ENCODE measurements around the gene CPEB3. TPM values are rescaled to one million over a fixed set of nuclear protein-coding genes. Genes with fewer than 3 reads are reported as not detected.
A peak's percentile ranks its signal among the peaks of the same experiment; 100 is the strongest.
"Not testable (repeated sequence)": the region's sequence is repeated elsewhere in the genome, so short reads cannot be mapped to it uniquely, and the experiment has no call there.

Gene CPEB3
- 0.40 and 0.45 TPM in 2 replicates for total RNA-seq (2014; rRNA removed)
- 0.12 TPM for polyA plus RNA-seq (2012)

DNA sequence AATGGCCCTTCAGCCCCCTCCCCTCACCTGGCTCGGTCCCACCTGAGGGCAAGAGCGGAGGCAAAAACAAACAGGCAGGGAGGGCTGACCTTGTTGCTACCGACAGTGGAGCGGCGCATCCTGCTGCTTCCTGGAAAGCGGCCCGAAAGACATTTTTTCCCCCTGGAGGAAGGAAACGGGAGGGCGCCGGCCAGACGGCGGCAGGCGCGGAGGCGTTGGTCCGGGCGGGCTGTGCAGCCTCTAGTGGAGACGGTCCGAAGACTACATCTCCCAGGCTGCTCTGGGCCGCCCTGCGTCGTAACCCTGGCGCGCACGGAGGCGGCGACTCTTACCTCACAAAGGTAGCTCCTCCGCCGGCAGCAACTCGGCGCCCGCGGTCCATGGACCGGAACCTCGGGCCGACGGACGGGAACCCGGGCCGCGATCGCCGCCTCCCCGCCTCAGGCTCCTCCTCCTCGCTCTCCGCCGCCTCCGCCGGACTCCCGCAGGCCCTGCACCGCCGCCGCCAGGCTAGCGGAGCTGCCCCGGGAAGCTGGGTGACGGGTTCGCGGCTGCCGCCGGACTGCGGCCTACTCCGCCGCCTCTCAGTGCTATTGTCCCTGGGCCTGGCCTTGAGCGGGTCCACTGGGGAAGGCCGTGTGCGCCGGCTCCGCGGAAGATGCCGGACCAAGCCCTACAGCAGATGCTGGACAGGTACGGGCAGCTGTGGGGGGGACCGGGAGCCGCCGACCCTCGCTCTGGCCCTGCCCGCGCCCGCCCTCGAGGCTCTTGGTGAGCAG is at the start of gene CPEB3, which contains the start of gene MARCHF5:
CPEB3 (minus strand) TSS at position 242 of the 779 bp plus-strand sequence. CDS start 50,728 bp downstream, outside the sequence.
MARCHF5 (plus strand) TSS at position 331 of the 779 bp plus-strand sequence; CDS start at position 659, 328 bp downstream.
- DNase-seq (ENCODE audit: low read depth): peak; percentile 93

DNA sequence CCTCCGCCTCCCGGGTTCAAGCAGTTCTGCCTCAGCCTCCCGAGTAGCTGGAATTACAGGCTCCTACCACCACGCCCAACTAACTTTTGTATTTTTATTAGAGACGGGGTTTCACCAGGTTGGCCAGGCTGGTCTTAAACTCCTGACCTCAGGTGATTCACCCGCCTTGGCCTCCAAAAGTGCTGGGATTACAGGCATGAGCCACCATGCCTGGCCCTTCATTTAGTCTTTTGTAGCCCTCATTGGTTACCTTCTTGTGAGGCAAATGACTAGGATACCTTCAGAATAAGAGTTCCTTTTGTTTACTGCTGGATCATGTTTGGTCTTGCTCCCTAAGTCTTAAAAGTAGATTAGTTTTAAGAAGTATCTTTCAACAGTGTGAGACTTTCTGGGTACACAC is 39.0 kb upstream of the CPEB3 start:
- not testable (repeated sequence) for DNase-seq (ENCODE audit: low read depth)

DNA sequence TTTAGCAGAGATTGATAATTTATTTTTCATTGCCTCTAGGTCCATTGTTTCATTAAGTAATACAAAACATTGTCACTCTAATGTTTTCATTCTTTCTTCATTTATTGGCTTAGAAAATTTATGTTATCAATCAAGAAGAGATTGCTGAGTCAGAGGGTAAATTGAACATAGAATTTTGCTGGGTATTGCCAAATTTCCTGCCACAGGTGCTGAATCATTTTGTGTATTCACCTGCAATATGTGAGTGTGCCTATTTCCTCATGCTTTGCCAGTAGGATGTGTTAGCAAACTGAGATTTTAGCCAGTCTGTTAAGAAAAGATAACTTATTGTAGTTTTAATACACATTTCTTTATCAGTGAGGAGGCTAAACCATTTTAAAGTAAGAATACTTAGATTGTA is 38.1 kb upstream of the CPEB3 start:
- DNase-seq (ENCODE audit: low read depth): no peak

DNA sequence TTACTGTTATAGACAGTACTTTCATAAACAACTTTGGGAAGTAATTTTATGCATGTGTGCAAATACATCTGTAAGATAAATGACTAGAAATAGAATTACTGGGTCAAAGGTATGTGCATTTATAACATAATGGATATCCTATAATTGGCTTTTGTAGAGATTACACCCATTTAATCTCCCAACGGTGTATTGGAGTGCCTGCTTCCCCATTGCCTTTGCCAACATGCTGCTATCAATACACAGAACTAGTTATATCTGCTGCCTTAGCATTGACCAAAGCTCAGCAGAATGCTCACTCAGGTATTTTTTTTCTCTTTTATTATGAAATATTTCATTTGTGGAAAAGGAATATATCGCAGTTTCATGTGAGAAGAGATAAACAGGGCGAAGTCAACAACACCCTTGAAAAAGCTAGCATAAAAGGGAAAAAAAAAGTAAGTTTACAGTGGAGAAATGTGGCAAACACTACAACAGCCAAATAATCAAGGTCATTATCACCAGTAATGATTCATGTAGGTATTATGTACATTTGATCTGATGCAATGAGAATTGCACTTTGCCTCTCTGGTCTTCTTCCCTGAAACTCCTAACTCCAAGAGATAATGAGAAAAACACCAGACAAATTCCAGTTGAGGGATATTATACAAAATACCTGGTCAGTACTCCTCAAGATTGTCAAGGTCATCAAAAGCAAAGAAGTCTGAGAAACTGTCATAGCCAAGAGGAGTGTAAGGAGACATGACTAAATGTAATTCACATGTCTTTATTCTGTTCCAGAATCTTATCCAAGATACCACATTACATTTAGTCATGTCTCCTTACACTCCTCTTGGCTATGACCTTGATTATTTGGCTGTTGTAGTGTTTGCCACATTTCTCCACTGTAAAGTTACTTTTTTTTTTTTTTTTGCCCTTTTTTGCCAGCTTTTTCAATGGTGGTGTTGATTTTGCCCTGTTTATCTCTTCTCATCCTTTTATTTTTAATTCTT is 36.9 kb upstream of the CPEB3 start:
- no peak for DNase-seq (ENCODE audit: low read depth)

- DNase-seq (ENCODE audit: low read depth): no peak
Measured at GRCh38 chr10:92323079-92323478, 32.2 kb upstream of the CPEB3 start.

GRCh38 chr10:92316610-92317009 is 25.7 kb upstream of the CPEB3 start:
- no peak for DNase-seq (ENCODE audit: low read depth)

DNA sequence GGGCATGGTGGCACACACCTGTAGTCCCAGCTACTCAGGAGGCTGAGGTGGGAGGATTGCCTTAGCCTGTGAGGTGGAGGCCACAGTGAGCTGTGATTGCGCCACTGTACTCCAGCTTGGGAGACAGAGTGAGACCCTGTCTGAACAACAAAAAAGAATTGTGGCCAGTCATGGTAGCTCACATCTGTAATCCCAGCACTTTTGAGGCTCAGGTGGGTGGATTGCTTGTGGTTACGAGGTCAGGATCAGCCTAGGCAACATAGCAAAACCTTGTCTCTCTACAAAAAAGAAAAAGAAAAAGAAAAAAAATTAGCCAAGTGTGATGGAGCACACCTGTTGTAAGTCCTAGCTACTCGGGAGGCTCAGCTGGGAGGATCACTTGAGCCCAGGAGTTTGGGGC is 22.9 kb upstream of the CPEB3 start:
- no peak for DNase-seq (ENCODE audit: low read depth)

- DNase-seq (ENCODE audit: low read depth): no peak
Measured at GRCh38 chr10:92309272-92309671, 18.4 kb upstream of the CPEB3 start.

DNA sequence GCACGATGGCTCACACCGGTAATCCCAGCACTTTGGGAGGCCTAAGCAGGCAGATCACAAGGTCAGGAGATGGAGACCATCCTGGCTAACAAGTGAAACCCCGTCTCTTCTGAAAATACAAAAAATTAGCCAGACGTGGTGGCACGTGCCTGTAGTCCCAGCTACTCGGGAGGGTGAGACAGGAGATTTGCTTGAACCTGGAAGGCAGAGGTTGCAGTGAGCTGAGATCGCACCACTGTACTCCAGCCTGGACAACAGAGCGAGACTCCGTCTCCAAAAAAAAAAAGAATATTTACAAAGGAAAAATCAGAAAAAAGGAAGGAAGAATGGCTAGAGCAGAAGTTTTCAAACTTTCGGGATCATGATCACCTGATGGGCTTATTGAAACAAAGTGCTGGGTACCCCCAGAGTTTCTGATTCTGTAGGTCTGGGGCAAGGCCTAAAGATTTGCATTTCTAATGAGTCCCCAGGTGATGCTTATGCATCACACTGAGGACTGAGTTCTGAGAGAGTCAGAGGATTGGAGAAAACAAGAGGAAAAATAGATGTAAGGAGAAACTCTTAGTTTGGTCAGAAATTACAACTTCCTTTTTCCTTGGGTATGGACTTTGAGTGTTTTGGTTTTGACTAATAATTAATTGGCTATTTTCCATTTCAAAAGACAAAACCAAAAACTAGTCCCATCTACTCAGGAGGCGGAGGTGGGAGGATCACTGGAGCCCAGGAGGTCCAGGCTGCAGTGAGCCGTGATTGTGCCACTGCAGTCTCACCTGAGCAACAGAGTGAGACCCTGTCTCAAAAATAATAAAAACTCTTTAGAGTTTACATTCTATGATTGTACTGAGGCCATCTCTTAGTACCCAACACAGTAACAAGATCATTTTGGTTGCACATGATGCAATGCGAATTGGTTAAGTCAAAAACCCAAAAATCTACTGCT is 14.5 kb upstream of the CPEB3 start:
- DNase-seq (ENCODE audit: low read depth): no peak

GRCh38 chr10:92304061-92304460 is 13.2 kb upstream of the CPEB3 start:
- DNase-seq (ENCODE audit: low read depth): no peak

DNA sequence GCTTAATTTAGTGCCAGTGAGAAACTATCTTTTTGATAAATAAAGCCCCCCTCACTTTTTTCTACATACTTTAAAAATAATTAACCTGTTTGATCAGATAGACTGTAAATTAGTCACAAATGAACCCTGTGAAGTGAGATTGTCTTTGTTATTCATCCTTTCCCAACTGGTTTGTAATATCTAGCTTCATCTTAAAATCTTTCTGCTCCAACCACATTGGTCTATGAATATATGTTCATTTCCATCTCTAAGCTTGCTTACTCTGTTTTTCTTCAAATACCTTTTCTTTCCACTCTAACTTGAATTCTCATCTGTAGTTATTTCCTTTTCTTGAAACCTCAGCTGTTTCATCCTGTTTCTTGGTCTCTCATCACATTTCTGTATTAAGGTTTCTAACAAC is 12.2 kb upstream of the CPEB3 start:
- no peak for DNase-seq (ENCODE audit: low read depth)

- no peak for DNase-seq (ENCODE audit: low read depth)
Measured at GRCh38 chr10:92298487-92298886, 7.6 kb upstream of the CPEB3 start.

GRCh38 chr10:92291921-92292845 is 1.3 kb upstream of the CPEB3 start:
- peak; percentile 69 for DNase-seq (ENCODE audit: low read depth)

DNA sequence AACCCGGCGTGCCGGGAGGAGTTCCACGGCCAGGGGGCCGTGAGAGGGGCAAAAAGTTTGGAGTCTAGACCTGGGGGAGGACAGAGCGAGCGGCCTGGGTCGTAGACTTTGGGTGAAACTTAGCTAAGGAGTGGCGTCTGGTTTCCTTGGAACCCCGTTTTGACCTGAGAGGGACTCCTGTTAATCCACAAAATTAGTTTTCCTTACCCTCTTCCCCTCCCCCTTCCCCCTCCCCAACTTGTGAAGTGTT is 663 bp upstream of the CPEB3 start:
- no peak for DNase-seq (ENCODE audit: low read depth)

DNA sequence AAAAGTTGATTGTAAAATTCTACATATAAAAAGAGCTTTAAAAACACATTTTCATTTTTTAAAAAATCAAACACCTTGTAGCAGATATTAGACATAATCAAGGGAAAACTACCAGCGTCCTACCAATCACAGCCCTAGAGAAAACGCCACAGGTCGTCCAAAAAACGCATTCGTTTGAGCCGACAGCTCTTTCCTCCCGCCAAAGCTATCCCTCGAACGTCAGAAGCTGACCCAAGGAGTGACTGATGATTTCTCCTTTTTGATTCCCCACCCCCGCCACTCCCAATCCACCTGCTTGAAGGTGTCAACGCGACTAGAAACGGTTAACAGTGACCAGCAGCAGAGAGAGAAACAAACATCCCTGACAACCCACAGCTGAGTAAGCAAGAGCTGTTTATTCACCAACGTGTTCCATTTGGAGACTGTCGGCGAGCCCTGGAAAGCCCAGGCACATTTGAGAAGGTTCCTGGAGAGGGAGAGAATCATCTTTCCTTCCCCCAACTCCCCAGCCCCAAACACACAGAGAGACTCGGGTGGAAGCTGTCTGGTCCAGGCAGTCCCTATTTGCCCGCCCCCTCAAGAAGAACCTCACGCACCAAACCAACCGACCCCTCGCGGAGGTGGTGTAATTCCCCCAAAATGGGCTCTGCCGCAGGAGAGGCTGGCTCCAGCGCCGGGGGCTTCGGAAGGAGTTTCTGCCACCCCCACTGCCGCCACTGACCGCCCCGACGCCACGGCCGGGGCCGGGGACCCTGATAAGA is 622 bp downstream of the CPEB3 start:
- DNase-seq (ENCODE audit: low read depth): peak; percentile 65

DNA sequence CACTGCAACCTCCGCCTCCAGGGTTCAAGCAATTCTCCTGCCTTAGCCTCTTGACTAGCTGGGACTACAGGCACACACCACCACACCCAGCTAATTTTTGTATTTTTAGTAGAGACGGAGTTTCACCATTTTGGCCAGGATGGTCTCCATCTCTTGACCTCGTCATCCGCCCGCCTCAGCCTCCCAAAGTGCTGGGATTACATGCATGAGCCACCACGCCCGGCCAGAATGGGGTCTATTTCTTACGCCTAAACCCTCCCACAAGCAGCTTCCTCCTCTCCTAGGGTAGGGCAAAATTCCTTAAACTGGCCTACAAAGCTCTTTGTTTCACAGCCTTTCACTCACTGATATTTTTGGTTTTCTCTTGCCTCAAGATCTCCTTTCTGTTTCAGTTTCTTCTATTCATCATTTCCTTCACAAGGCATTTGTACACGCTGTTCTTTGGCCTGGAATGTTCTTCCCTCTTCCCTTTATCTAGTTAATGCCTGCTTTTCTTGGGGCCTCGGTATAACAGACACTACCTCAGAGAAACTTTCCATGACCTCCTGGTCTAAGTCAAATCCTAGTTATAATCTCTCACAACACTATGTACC is 6.7 kb downstream of the CPEB3 start:
- no peak for DNase-seq (ENCODE audit: low read depth)

GRCh38 chr10:92278996-92279696 is 11.7 kb downstream of the CPEB3 start:
- no peak for DNase-seq (ENCODE audit: low read depth)

DNA sequence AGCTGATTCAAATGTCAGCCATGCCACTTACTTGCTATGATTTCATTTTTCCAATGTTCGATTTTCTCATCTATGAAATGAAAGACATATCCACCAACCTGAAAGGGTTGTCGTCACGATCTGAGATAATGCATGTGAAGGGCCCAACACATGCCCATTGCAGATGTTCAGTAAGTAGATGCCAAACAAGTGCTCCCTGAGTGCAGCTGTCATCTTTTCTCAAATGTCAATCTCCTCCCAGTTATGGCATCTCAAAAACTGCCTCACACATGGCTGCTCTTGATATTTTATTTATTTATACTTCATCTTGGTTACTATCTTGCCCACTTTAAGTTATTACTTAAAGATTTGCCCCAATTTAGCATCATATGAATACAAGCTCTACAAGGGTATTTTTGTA is 16.8 kb downstream of the CPEB3 start:
- peak; percentile 8 for DNase-seq (ENCODE audit: low read depth)

DNA sequence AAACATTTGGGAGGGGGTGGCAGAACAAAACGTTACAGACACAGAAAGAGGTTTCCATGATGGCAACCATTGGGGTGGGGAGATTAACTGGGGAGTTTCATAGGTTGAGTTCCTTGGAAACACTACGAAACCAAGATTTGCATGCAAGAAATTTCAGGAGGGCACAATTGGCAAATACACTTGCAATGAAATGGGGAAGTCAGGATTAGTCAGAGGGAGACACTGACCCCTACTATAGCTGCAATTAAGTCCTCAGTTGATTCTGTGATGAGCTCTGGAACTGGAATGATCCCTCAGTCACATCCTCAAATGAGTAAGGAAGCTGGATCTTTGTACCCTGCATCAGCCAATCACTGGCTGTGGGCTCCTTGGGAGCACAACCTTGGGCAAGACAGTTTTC is 22.1 kb downstream of the CPEB3 start:
- DNase-seq (ENCODE audit: low read depth): no peak

Data from LHCN-M2 (cell line).